Ascending aorta (tissue), 2 donors: ENCODE results near the gene RHOBTB3. TPM values are rescaled to one million over a fixed set of nuclear protein-coding genes. Genes with fewer than 3 reads are reported as not detected.

ENCODE experiments used
- DNase-seq, 2 donors: peaks; one replicate each; pipeline ENCODE4 v3.0.0-alpha.2; 2019; ENCODE audit warnings: low spot score in 2 of 2
- H3K27ac ChIP-seq, 2 donors: fragments of 200-600 bp; sonication (generic); one replicate each; pipeline ENCODE4 v1.5.1; 2016 to 2017; ENCODE audit warnings: mild to moderate bottlenecking in 1 of 2
- H3K27me3 ChIP-seq: fragments of 200-600 bp; sonication (generic); one replicate; pipeline ENCODE4 v1.5.1; 2017
- H3K36me3 ChIP-seq, 2 donors: fragments of 200-600 bp; sonication (generic); one replicate each; pipeline ENCODE4 v1.5.1; 2016
- H3K4me1 ChIP-seq, 2 donors: fragments of 200-600 bp; sonication (generic); one replicate each; pipeline ENCODE4 v1.5.1; 2016 to 2017; ENCODE audit warnings: mild to moderate bottlenecking in 1 of 2
- H3K4me3 ChIP-seq, 2 donors: fragments of 200-600 bp; sonication (generic); one replicate each; pipeline ENCODE4 v1.5.1; 2016 to 2017; ENCODE audit warnings: mild to moderate bottlenecking in 1 of 2
- H3K9me3 ChIP-seq, 2 donors: fragments of 200-600 bp; sonication (generic); one replicate each; pipeline ENCODE4 v1.5.1; 2016
- intact Hi-C: fragments of 100-400 bp; cut with DNase I; formaldehyde crosslinking; loops from one replicate; pipeline ENCODE4 v1.15.1; 2023
- total RNA-seq: library from RNA; depleted of rRNA; stranded (reverse); fragments of >200 nt; gene quantifications from one replicate; pipeline ENCODE4 v1.1.0, GENCODE V29; 2016
- TF ChIP-seq, protein P1 (sequence below), 3 experiments: fragments of 200-600 bp in 2 of 3; fragments of 450-650 bp in 1 of 3; sonication (generic) in 2 of 3; IDR thresholded peaks; one replicate each; pipeline ENCODE4 v1.5.1; 2016 to 2019; ENCODE audit warnings: antibody characterized with exemption in 3 of 3, mild to moderate bottlenecking in 1 of 3, moderate library complexity in 1 of 3

The RHOBTB3 gene
- total RNA-seq, 1 donor from 2014 or later, result 153 TPM

- intact Hi-C loops, result no loop called here
- no peak for DNase-seq
- Histone ChIP-seq H3K27ac (no peak overlapping the region), H3K27me3 (no peaks in the 10 kb centered on the region), H3K4me1 (no peaks in the 10 kb centered on the region), H3K4me3 (no peak overlapping the region), H3K36me3 (no peaks in the 10 kb centered on the region), H3K9me3 (no peaks in the 10 kb centered on the region)
- TF ChIP-seq, protein P1, sequence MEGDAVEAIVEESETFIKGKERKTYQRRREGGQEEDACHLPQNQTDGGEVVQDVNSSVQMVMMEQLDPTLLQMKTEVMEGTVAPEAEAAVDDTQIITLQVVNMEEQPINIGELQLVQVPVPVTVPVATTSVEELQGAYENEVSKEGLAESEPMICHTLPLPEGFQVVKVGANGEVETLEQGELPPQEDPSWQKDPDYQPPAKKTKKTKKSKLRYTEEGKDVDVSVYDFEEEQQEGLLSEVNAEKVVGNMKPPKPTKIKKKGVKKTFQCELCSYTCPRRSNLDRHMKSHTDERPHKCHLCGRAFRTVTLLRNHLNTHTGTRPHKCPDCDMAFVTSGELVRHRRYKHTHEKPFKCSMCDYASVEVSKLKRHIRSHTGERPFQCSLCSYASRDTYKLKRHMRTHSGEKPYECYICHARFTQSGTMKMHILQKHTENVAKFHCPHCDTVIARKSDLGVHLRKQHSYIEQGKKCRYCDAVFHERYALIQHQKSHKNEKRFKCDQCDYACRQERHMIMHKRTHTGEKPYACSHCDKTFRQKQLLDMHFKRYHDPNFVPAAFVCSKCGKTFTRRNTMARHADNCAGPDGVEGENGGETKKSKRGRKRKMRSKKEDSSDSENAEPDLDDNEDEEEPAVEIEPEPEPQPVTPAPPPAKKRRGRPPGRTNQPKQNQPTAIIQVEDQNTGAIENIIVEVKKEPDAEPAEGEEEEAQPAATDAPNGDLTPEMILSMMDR (IDR thresholded peaks at IDR 0.05), result no peak
These were observed 70.8 kb downstream of the RHOBTB3 start for GRCh38 chr5:95801961-95802360.

DNA sequence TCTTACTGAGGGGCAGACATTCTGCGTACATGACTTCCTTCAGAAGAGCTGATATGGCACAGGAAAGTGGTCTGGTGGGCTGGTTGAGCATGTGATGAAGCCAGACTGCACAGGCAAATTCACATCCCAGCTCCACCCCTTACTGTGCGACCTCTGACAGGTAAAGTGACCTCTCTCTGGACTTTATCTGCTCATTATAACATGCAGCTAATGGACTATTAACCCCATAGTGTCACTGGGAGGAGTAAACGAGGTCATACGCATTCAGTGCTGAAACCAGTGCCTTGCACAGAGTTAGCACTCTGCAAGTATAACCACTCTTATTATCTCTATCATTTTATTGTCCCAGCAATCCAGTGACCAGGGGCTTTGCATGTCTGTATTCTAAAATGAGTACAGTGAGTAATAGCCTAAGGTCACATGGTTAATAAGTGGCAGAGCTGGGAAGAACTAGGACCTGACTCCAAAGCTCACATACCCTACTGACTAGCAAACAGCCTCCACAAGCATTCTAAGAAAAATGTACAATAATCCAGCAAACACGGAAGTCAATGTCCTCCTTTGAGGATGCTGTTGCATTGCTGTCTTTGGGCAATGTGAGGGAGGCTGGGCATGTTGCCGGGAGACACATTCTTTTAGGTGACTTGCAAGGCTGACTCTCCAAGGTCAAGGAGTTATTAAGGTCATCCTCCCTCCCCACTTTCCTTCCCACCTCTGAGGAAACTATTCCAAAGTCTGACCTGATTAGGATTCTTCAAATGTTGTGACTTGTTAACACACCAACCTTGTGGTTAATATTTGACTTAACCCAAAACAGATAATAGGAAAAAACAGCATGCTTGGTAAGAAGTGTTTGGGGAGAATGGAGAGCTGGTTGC lies 72.4 kb downstream of the RHOBTB3 start:
- H3K36me3 ChIP-seq, result no peaks in the 10 kb centered on the region
- no peak overlapping the region for H3K27ac ChIP-seq
- no peaks in the 10 kb centered on the region for H3K9me3 ChIP-seq
- peaks cover 0 to 6% of the 10 kb centered on the region in 2 donors for H3K4me1 ChIP-seq
- H3K27me3 ChIP-seq, result no peaks in the 10 kb centered on the region
- TF ChIP-seq, protein P1 (IDR thresholded peaks at IDR 0.05), result no peak
- intact Hi-C loops, result no loop called here
- DNase-seq, result no peak
- no peak overlapping the region for H3K4me3 ChIP-seq

GRCh38 chr5:95804736-95805539 lies 73.8 kb downstream of the RHOBTB3 start:
- H3K36me3 ChIP-seq, result no peaks in the 10 kb centered on the region
- no peak for DNase-seq
- no peaks in the 10 kb centered on the region for H3K9me3 ChIP-seq

GRCh38 chr5:95806687-95807086 lies 75.6 kb downstream of the RHOBTB3 start:
- H3K27ac ChIP-seq, result no peak overlapping the region
- TF ChIP-seq, protein P1 (IDR thresholded peaks at IDR 0.05), result no peak
- no peak overlapping the region for H3K4me3 ChIP-seq
- no peak for DNase-seq
- H3K4me1 ChIP-seq, result peaks cover 3 to 25% of the 10 kb centered on the region in 2 donors
- H3K27me3 ChIP-seq, result no peaks in the 10 kb centered on the region
- intact Hi-C loops, result no loop called here
- no peaks in the 10 kb centered on the region for H3K9me3 ChIP-seq
- H3K36me3 ChIP-seq, result peaks cover 0 to under 1% of the 10 kb centered on the region in 2 donors

More at GRCh38 chr5:95804736-95805539, 73.8 kb downstream of the RHOBTB3 start:
- peaks cover 3 to 17% of the 10 kb centered on the region in 2 donors for H3K4me1 ChIP-seq
- TF ChIP-seq, protein P1 (IDR thresholded peaks at IDR 0.05), result no peak
- H3K27ac ChIP-seq, result no peak overlapping the region
- H3K27me3 ChIP-seq, result no peaks in the 10 kb centered on the region
- intact Hi-C loops, result no loop called here
- no peak overlapping the region for H3K4me3 ChIP-seq

DNA sequence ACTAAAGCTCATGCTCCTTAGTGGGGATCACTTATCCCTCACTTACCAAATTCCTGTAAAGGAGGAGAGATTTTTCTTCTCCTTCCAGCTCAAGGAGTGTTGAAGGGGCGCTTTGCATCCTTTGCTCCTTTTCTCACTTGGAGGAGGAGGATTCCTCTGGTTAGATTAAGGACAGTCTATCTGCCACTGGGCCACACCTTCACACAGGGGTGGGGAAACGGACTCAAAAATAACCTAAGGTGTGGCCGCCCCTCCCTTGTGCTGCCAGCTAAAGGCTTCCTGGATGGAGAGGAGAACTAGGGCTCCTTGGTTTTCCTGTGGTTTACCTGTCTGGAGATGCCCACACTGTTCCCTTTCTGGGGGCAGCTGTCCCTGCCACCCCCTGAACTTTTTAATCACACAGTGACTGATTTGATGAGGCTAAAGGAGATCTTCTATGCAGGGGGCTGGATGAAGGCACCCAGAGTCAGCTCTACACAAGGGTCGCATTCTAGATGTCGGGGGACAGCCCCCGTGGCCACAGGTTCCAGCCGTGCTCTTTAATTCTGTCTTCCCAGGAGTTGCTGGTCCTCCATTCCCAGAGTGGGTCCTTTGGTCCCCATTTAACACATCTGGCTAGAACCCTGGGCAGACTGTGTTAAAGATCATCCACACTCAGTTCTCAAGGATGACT lies 77.0 kb downstream of the RHOBTB3 start:
- Histone ChIP-seq H3K4me3 (peak overlapping the region; percentile 2 to 6), H3K4me1 (peaks cover 3 to 32% of the 10 kb centered on the region in 2 donors)
- TF ChIP-seq, protein P1 (IDR thresholded peaks at IDR 0.05), result no peak

More for the DNA sequence above, 77.0 kb downstream of the RHOBTB3 start:
- no peak for DNase-seq
- no peaks in the 10 kb centered on the region for H3K9me3 ChIP-seq
- intact Hi-C loops, result loop anchor here (2.0 kb wide), 1 partner anchor 27 kb away; no protein-coding TSS in a partner anchor
- no peaks in the 10 kb centered on the region for H3K27me3 ChIP-seq
- H3K27ac ChIP-seq, result peak overlapping the region; percentile 72 to 76
- H3K36me3 ChIP-seq, result peaks cover 0 to 3% of the 10 kb centered on the region in 2 donors
